CD14-positive monocyte (primary cell): ENCODE data around the gene C9orf152. TPM values are rescaled to one million over a fixed set of nuclear protein-coding genes. Genes with fewer than 3 reads are reported as not detected.

ENCODE experiments used
- DNase-seq, 3 donors: peaks; one replicate each; pipeline ENCODE4 v3.0.0-alpha.2; 2011 to 2022
- H2AFZ ChIP-seq: 2 replicates; pipeline ENCODE4 v1.6.0; 2012; ENCODE audit warnings: mild to moderate bottlenecking, low read depth, low read length, inconsistent platforms; ENCODE audit not compliant: insufficient read depth, poor library complexity, severe bottlenecking
- H3K27ac ChIP-seq, 2 donors: 1 replicate in 1 of 2; 2 replicates in 1 of 2; pipeline ENCODE4 v1.5.1; 2012 to 2013; ENCODE audit warnings: low read length in 2 of 2, control low read depth in 1 of 2, inconsistent platforms in 1 of 2, low read depth in 1 of 2, mild to moderate bottlenecking in 1 of 2
- H3K27me3 ChIP-seq, 2 donors: one replicate each; pipeline versions ENCODE4 v1.6.0 to v1.6.1; 2011 to 2013; ENCODE audit warnings: low read length in 2 of 2; ENCODE audit not compliant: control insufficient read depth in 2 of 2, insufficient read depth in 2 of 2
- H3K36me3 ChIP-seq, 2 donors: replicated peaks in 1 of 2; 1 replicate in 1 of 2; 2 replicates in 1 of 2; pipeline versions ENCODE4 v1.5.1 to v1.6.1; 2012 to 2013; ENCODE audit warnings: low read length in 2 of 2, control low read depth in 1 of 2, inconsistent platforms in 1 of 2, mild to moderate bottlenecking in 1 of 2; ENCODE audit not compliant: insufficient read depth in 2 of 2, control insufficient read depth in 1 of 2
- H3K4me1 ChIP-seq, 2 donors: 1 replicate in 1 of 2; 2 replicates in 1 of 2; pipeline versions ENCODE4 v1.5.1 to v1.6.1; 2012 to 2013; ENCODE audit warnings: low read length in 2 of 2, control low read depth in 1 of 2, inconsistent platforms in 1 of 2, mild to moderate bottlenecking in 1 of 2, moderate library complexity in 1 of 2; ENCODE audit not compliant: insufficient read depth in 2 of 2, control insufficient read depth in 1 of 2
- H3K4me2 ChIP-seq: replicated peaks from 2 replicates; pipeline ENCODE3; 2012; ENCODE audit warnings: low read length, moderate library complexity, mild to moderate bottlenecking; ENCODE audit not compliant: poor library complexity, severe bottlenecking; ENCODE audit errors: extremely low read depth
- H3K4me3 ChIP-seq, 3 experiments: fragments of 200-600 bp in 1 of 3; sonication (generic) in 1 of 3; replicated peaks in 1 of 3; 1 replicate in 2 of 3; 2 replicates in 1 of 3; pipeline ENCODE4 v1.5.1; 2011 to 2013; ENCODE audit warnings: low read length in 3 of 3, mild to moderate bottlenecking in 3 of 3, control low read depth in 2 of 3, low read depth in 2 of 3, inconsistent platforms in 1 of 3, moderate library complexity in 1 of 3
- H3K79me2 ChIP-seq: 2 replicates; pipeline ENCODE4 v1.6.0; 2012; ENCODE audit warnings: mild to moderate bottlenecking, control low read depth, inconsistent platforms, low read length, moderate library complexity; ENCODE audit not compliant: insufficient read depth
- H3K9ac ChIP-seq: 2 replicates; pipeline ENCODE4 v1.6.0; 2017; ENCODE audit warnings: low read length, mild to moderate bottlenecking; ENCODE audit not compliant: insufficient read depth, poor library complexity, severe bottlenecking
- H3K9me3 ChIP-seq, 2 donors: replicated peaks in 1 of 2; 1 replicate in 1 of 2; 2 replicates in 1 of 2; pipeline versions ENCODE4 v1.5.1 to v1.6.1; 2012 to 2013; ENCODE audit warnings: low read length in 2 of 2, control low read depth in 1 of 2; ENCODE audit not compliant: control insufficient read depth in 1 of 2, insufficient read depth in 1 of 2
- H4K20me1 ChIP-seq: 2 replicates; pipeline ENCODE4 v1.6.0; 2012; ENCODE audit warnings: mild to moderate bottlenecking, low read length, control low read depth, moderate library complexity; ENCODE audit not compliant: insufficient read depth
- H3K27ac Mint-ChIP-seq, 7 donors: one replicate each; pipeline ENCODE4 v1.8.0; 2020; ENCODE audit warnings: mild to moderate bottlenecking in 7 of 7, mixed read lengths in 7 of 7, moderate library complexity in 6 of 7, inconsistent platforms in 2 of 7
- H3K27me3 Mint-ChIP-seq, 3 donors: one replicate each; pipeline ENCODE4 v1.8.0; 2021 to 2022; ENCODE audit warnings: low read depth in 3 of 3, mild to moderate bottlenecking in 3 of 3, mixed read lengths in 3 of 3, moderate library complexity in 3 of 3, inconsistent platforms in 1 of 3
- H3K36me3 Mint-ChIP-seq, 2 donors: one replicate each; pipeline ENCODE4 v1.8.0; 2020; ENCODE audit warnings: mixed read lengths in 2 of 2, inconsistent platforms in 1 of 2, mild to moderate bottlenecking in 1 of 2
- H3K4me1 Mint-ChIP-seq: one replicate; pipeline ENCODE4 v1.8.0; 2020; ENCODE audit warnings: mild to moderate bottlenecking, mixed read lengths
- H3K4me3 Mint-ChIP-seq, 2 donors: one replicate each; pipeline ENCODE4 v1.8.0; 2020; ENCODE audit warnings: mild to moderate bottlenecking in 2 of 2, mixed read lengths in 2 of 2, moderate library complexity in 1 of 2
- H3K9me3 Mint-ChIP-seq, 7 donors: one replicate each; pipeline ENCODE4 v1.8.0; 2020 to 2022; ENCODE audit warnings: mixed read lengths in 7 of 7, mild to moderate bottlenecking in 6 of 7, moderate library complexity in 6 of 7, inconsistent platforms in 2 of 7
- CTCF ChIP-seq: fragments of 200-600 bp; IDR thresholded peaks from one replicate; pipeline ENCODE4 v1.8.0; 2022; ENCODE audit warnings: antibody characterized with exemption, mild to moderate bottlenecking
- WGBS: methylation state at CpG from one replicate; pipeline ENCODE4 v1.1.5; 2013; ENCODE audit warnings: missing lambda C conversion rate; ENCODE audit not compliant: insufficient coverage; 5-methylcytosine and 5-hydroxymethylcytosine counted together
- intact Hi-C, 2 donors: fragments of 100-400 bp; cut with micrococcal nuclease; formaldehyde crosslinking; loops; one replicate each; pipeline versions ENCODE4 v1.15.0 to v1.15.1; 2023
- polyA plus RNA-seq, 3 donors: library from polyadenylated mRNA; depleted of rRNA in 1 of 3; unstranded in 2 of 3; stranded (reverse) in 1 of 3; fragments of 300-500 nt in 2 of 3; fragments of >200 nt in 1 of 3; fragmentation: Illumina TruSeq in 2 of 3; gene quantifications; 1 replicate in 2 of 3; 2 replicates in 1 of 3; pipeline ENCODE4 v1.2.3, GENCODE V29; 2012 to 2021

C9orf152 gene
- polyA plus RNA-seq, 3 donors: not detected

- no peak for TF ChIP-seq CTCF
- H3K9ac ChIP-seq: no peak overlapping the region
- no peaks in the 10 kb centered on the region for H3K9me3 ChIP-seq
- Mint-ChIP-seq H3K27me3 (peaks cover 0 to 1% (median 0%) of the 10 kb centered on the region in 3 donors), H3K9me3 (peaks cover 0 to 1% (median 0%) of the 10 kb centered on the region in 7 donors), H3K4me1 (peaks cover 41% of the 10 kb centered on the region), H3K4me3 (no peak overlapping the region), H3K27ac (no peak overlapping the region), H3K36me3 (peaks cover 18% of the 10 kb centered on the region in 2 donors)
- no peak overlapping the region for H2AFZ ChIP-seq
- H3K4me1 ChIP-seq: peaks cover 16 to 18% of the 10 kb centered on the region in 2 donors
- no peak overlapping the region for H3K4me2 ChIP-seq
- H3K36me3 ChIP-seq: no peaks in the 10 kb centered on the region
- H3K4me3 ChIP-seq: no peak overlapping the region
- H4K20me1 ChIP-seq: no peaks in the 10 kb centered on the region
- no peaks in the 10 kb centered on the region for H3K27me3 ChIP-seq
- intact Hi-C loops: no loop called here
- no peak overlapping the region for H3K27ac ChIP-seq
- peaks cover 19% of the 10 kb centered on the region for H3K79me2 ChIP-seq
- 36% methylated on average over 3 of the region's 4 CpGs for WGBS
- DNase-seq: no peak
Observed at GRCh38 chr9:110161940-110162339, 46.0 kb downstream of the C9orf152 start.

- Histone ChIP-seq H3K4me3 (no peak overlapping the region), H3K9me3 (no peaks in the 10 kb centered on the region), H3K79me2 (peaks cover 22% of the 10 kb centered on the region), H3K4me1 (peaks cover 28 to 31% of the 10 kb centered on the region in 2 donors), H3K27me3 (no peaks in the 10 kb centered on the region), H3K27ac (no peak overlapping the region), H3K9ac (no peak overlapping the region), H3K4me2 (no peak overlapping the region), H3K36me3 (no peaks in the 10 kb centered on the region), H4K20me1 (no peaks in the 10 kb centered on the region), H2AFZ (peak overlapping the region; percentile 32)
- peaks cover 0 to 1% (median 0%) of the 10 kb centered on the region in 3 donors for H3K27me3 Mint-ChIP-seq
- H3K4me1 Mint-ChIP-seq: peaks cover 53% of the 10 kb centered on the region
- H3K4me3 Mint-ChIP-seq: no peak overlapping the region
- intact Hi-C loops: no loop called here
- no peak for DNase-seq
- H3K9me3 Mint-ChIP-seq: peaks cover 0 to 1% (median 0%) of the 10 kb centered on the region in 7 donors
- no peak for TF ChIP-seq CTCF
- peaks cover 16 to 18% of the 10 kb centered on the region in 2 donors for H3K36me3 Mint-ChIP-seq
- peak overlapping the region in 1 of 7 donors; percentile 11 for H3K27ac Mint-ChIP-seq
- 92% methylated on average over 5 of the region's 7 CpGs for WGBS
Observed at GRCh38 chr9:110160685-110161084, 47.3 kb downstream of the C9orf152 start.
